ENCODE measurements around the gene IER5L. TPM values are rescaled to one million over a fixed set of nuclear protein-coding genes. Genes with fewer than 3 reads are reported as not detected.

The IER5L gene
- total RNA-seq, 1 donor from 2014 or later, result 9.6 TPM

GRCh38 chr9:129209109-129209508, 31.0 kb upstream of the IER5L start:
- intact Hi-C loops (cut with DNase I), result no loop called here
- no peaks in the 10 kb centered on the region for H3K27me3 ChIP-seq

GRCh38 chr9:129208207-129209032, 30.4 kb upstream of the IER5L start:
- DNase-seq (no peak), ATAC-seq (no peak)
- TF ChIP-seq, protein P1, sequence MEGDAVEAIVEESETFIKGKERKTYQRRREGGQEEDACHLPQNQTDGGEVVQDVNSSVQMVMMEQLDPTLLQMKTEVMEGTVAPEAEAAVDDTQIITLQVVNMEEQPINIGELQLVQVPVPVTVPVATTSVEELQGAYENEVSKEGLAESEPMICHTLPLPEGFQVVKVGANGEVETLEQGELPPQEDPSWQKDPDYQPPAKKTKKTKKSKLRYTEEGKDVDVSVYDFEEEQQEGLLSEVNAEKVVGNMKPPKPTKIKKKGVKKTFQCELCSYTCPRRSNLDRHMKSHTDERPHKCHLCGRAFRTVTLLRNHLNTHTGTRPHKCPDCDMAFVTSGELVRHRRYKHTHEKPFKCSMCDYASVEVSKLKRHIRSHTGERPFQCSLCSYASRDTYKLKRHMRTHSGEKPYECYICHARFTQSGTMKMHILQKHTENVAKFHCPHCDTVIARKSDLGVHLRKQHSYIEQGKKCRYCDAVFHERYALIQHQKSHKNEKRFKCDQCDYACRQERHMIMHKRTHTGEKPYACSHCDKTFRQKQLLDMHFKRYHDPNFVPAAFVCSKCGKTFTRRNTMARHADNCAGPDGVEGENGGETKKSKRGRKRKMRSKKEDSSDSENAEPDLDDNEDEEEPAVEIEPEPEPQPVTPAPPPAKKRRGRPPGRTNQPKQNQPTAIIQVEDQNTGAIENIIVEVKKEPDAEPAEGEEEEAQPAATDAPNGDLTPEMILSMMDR (IDR thresholded peaks at IDR 0.05), result no peak
- H3K27ac ChIP-seq, result no peak overlapping the region
- H3K4me1 ChIP-seq, result no peaks in the 10 kb centered on the region
- no peaks in the 10 kb centered on the region for H3K27me3 ChIP-seq
- H3K36me3 ChIP-seq, result no peaks in the 10 kb centered on the region
- intact Hi-C loops (cut with DNase I), result no loop called here
- H3K9me3 ChIP-seq, result no peaks in the 10 kb centered on the region
- no peak overlapping the region for H3K4me3 ChIP-seq

More at GRCh38 chr9:129209109-129209508, 31.0 kb upstream of the IER5L start:
- ATAC-seq, result no peak
- no peak for DNase-seq
- H3K4me3 ChIP-seq, result no peak overlapping the region
- no peaks in the 10 kb centered on the region for H3K4me1 ChIP-seq
- no peaks in the 10 kb centered on the region for H3K36me3 ChIP-seq
- H3K9me3 ChIP-seq, result no peaks in the 10 kb centered on the region
- H3K27ac ChIP-seq, result no peak overlapping the region
- TF ChIP-seq, protein P1 (IDR thresholded peaks at IDR 0.05), result no peak

DNA sequence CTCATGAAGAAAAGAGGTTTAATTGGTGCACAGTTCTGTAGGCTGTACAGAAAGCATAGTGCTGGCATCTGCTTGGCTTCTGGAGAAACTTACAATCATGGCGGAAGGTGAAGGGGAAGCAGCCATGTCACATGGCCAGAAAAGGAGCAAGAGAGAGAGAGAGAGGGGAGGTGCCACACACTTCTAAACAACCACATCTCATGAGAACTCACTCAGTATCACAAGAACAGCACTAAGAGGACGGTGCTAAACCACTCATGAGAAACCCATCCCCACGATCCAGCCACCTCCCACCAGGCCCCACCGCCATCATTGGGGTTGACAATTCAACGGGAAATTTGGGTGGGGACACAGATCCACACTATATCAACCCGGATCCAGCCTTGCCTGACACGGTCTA, 28.8 kb upstream of the IER5L start:
- no peaks in the 10 kb centered on the region for H3K27me3 ChIP-seq
- no peak for DNase-seq
- no peak overlapping the region for H3K27ac ChIP-seq
- no peaks in the 10 kb centered on the region for H3K36me3 ChIP-seq
- H3K4me3 ChIP-seq, result no peak overlapping the region
- no peaks in the 10 kb centered on the region for H3K9me3 ChIP-seq
- H3K4me1 ChIP-seq, result no peaks in the 10 kb centered on the region
- TF ChIP-seq, protein P1 (IDR thresholded peaks at IDR 0.05), result no peak
- no peak for ATAC-seq
- intact Hi-C loops (cut with DNase I), result no loop called here

- no peak for DNase-seq
- no peaks in the 10 kb centered on the region for H3K4me1 ChIP-seq
- intact Hi-C loops (cut with DNase I), result no loop called here
- H3K27ac ChIP-seq, result no peak overlapping the region
- no peak overlapping the region for H3K4me3 ChIP-seq
- H3K27me3 ChIP-seq, result no peaks in the 10 kb centered on the region
- H3K9me3 ChIP-seq, result no peaks in the 10 kb centered on the region
- TF ChIP-seq, protein P1 (IDR thresholded peaks at IDR 0.05), result no peak
- ATAC-seq, result no peak
- no peaks in the 10 kb centered on the region for H3K36me3 ChIP-seq
Observed at GRCh38 chr9:129206401-129206800, 28.3 kb upstream of the IER5L start.

DNA sequence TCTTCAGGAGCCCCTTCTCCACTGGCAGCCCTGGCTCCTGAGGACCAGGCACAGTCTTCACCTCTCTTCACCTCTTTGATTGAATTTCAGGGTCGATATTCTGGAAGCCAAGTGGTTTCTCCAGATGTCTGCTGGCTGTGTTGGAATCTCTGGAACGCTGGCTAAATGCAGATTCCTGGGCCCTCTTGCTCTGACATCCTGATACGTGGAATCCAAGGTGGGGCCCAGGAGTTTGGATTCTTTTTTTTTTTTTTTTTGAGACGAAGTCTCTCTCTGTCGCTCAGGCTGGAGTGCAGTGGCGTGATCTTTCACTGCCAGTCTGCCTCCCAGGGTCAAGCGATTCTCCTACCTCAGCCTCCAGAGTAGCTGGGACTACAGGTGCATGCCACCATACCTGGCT, 26.8 kb upstream of the IER5L start:
- TF ChIP-seq, protein P1 (IDR thresholded peaks at IDR 0.05), result no peak
- ATAC-seq (no peak), DNase-seq (no peak)
- no peak overlapping the region for H3K27ac ChIP-seq
- H3K27me3 ChIP-seq, result no peaks in the 10 kb centered on the region
- H3K9me3 ChIP-seq, result no peaks in the 10 kb centered on the region
- H3K4me3 ChIP-seq, result no peak overlapping the region
- H3K36me3 ChIP-seq, result no peaks in the 10 kb centered on the region
- intact Hi-C loops (cut with DNase I), result no loop called here
- H3K4me1 ChIP-seq, result no peaks in the 10 kb centered on the region

All from upper lobe of right lung (tissue), 1 donor.